HG03469 (cell line): ENCODE results near the gene SH3GL1.
A peak's percentile ranks its signal among the peaks of the same experiment; 100 is the strongest.
"Not testable (repeated sequence)": the region's sequence is repeated elsewhere in the genome, so short reads cannot be mapped to it uniquely, and the experiment has no call there.

Source experiments
- ATAC-seq: cut with Tn5 transposase; IDR thresholded peaks from one replicate; pipeline ENCODE4 v1.9.1; 2021; ENCODE audit warnings: mild to moderate bottlenecking, moderate library complexity, moderate number of reproducible peaks; ENCODE audit not compliant: unreplicated experiment

SH3GL1 gene

GRCh38 chr19:4345342-4346019, 54.9 kb downstream of the SH3GL1 start:
- ATAC-seq: no peak

- peak; percentile 34 for ATAC-seq
These were observed 56.7 kb downstream of the SH3GL1 start, which contains the start of gene MPND for GRCh38 chr19:4343370-4344307. Gene MPND (plus strand): TSS chr19:4343562. CDS start chr19:4343594, 32 bp downstream.

GRCh38 chr19:4342615-4343369, 57.6 kb downstream of the SH3GL1 start:
- peak; percentile 70 for ATAC-seq

GRCh38 chr19:4342314-4342614, 58.1 kb downstream of the SH3GL1 start:
- no peak for ATAC-seq

GRCh38 chr19:4338441-4339355, 61.6 kb downstream of the SH3GL1 start, which contains the start of gene STAP2:
Gene STAP2 (minus strand): TSS chr19:4338827. CDS start chr19:4338753, 74 bp downstream.
- ATAC-seq: no peak

GRCh38 chr19:4337906-4338440, 62.4 kb downstream of the SH3GL1 start:
- no peak for ATAC-seq

- no peak for ATAC-seq
These were observed 65.3 kb downstream of the SH3GL1 start for GRCh38 chr19:4334929-4335570.

- no peak for ATAC-seq
These were observed 70.5 kb downstream of the SH3GL1 start for GRCh38 chr19:4329858-4330257.

- not testable (repeated sequence) for ATAC-seq
These were observed 71.2 kb downstream of the SH3GL1 start for GRCh38 chr19:4328991-4329681.

GRCh38 chr19:4328243-4328990, 71.9 kb downstream of the SH3GL1 start:
- ATAC-seq: peak; percentile 35

GRCh38 chr19:4327877-4328242, 72.5 kb downstream of the SH3GL1 start:
- no peak for ATAC-seq

GRCh38 chr19:4327252-4327876, 73.0 kb downstream of the SH3GL1 start:
- ATAC-seq: no peak

GRCh38 chr19:4326837-4327251, 73.5 kb downstream of the SH3GL1 start:
- no peak for ATAC-seq

GRCh38 chr19:4326215-4326836, 74.0 kb downstream of the SH3GL1 start:
- no peak for ATAC-seq

- no peak for ATAC-seq
These were observed 76.1 kb downstream of the SH3GL1 start for GRCh38 chr19:4324228-4324627.

- no peak for ATAC-seq
These were observed 76.7 kb downstream of the SH3GL1 start for GRCh38 chr19:4323692-4324091.

- no peak for ATAC-seq
These were observed 77.2 kb downstream of the SH3GL1 start for GRCh38 chr19:4322942-4323665.
